Glutamatergic neuron (in vitro differentiated cells): ENCODE measurements around the gene COL25A1. TPM values are rescaled to one million over a fixed set of nuclear protein-coding genes. Genes with fewer than 3 reads are reported as not detected.

ENCODE experiments used
- DNase-seq: peaks from one replicate; pipeline ENCODE4 v3.0.0; 2022
- H3K27ac Mint-ChIP-seq: one replicate; pipeline ENCODE4 v1.8.0; 2020; ENCODE audit warnings: mild to moderate bottlenecking, mixed read lengths, inconsistent platforms; ENCODE audit not compliant: unreplicated experiment
- H3K27me3 Mint-ChIP-seq: one replicate; pipeline ENCODE4 v1.8.0; 2020; ENCODE audit warnings: mild to moderate bottlenecking, moderate library complexity, mixed read lengths, inconsistent platforms; ENCODE audit not compliant: unreplicated experiment
- H3K36me3 Mint-ChIP-seq: one replicate; pipeline ENCODE4 v1.8.0; 2020; ENCODE audit warnings: mild to moderate bottlenecking, mixed read lengths, inconsistent platforms; ENCODE audit not compliant: unreplicated experiment
- H3K4me1 Mint-ChIP-seq: one replicate; pipeline ENCODE4 v1.8.0; 2020; ENCODE audit warnings: mild to moderate bottlenecking, low read depth, mixed read lengths, inconsistent platforms; ENCODE audit not compliant: unreplicated experiment
- H3K4me3 Mint-ChIP-seq: one replicate; pipeline ENCODE4 v1.8.0; 2020; ENCODE audit warnings: mild to moderate bottlenecking, mixed read lengths, inconsistent platforms; ENCODE audit not compliant: unreplicated experiment
- H3K9me3 Mint-ChIP-seq: one replicate; pipeline ENCODE4 v1.8.0; 2020; ENCODE audit warnings: mild to moderate bottlenecking, moderate library complexity, mixed read lengths, inconsistent platforms; ENCODE audit not compliant: unreplicated experiment
- CTCF ChIP-seq: fragments of 200-600 bp; sonication (generic); IDR thresholded peaks from one replicate; pipeline ENCODE4 v1.5.0; 2021; ENCODE audit not compliant: partially characterized antibody, unreplicated experiment
- long read RNA-seq: library from polyadenylated mRNA; unstranded; transcript quantifications from one replicate; pipeline ENCODE4 v2.0.0, GENCODE V29; 2020; ENCODE audit not compliant: unreplicated experiment
- total RNA-seq: library from RNA; stranded (reverse); fragmentation: NEBNext Ultra II Directional; extraction: Animal tissue kit (Norgen Biotek cat#: 25700); gene quantifications from one replicate; pipeline ENCODE4 v1.2.1, GENCODE V29; 2021; ENCODE audit not compliant: unreplicated experiment

The COL25A1 gene
- 1.1 TPM for total RNA-seq
- long read RNA-seq, partial matches to known transcripts: 0 of 1 reads
- long read RNA-seq, other reads (novel, unspliced or antisense): 1 of 1 reads

GRCh38 chr4:109302361-109303139 lies at the start of gene COL25A1:
Gene COL25A1 (minus strand): TSS chr4:109302658.
- Mint-ChIP-seq H3K4me1 (peaks cover 3% of the 10 kb centered on the region), H3K27ac (no peak within 1 kb of the TSS), H3K36me3 (no peaks in the 10 kb centered on the region), H3K27me3 (peaks cover 8% of the 10 kb centered on the region), H3K9me3 (peaks cover 4% of the 10 kb centered on the region), H3K4me3 (peak within 1 kb of the TSS; percentile 95)
- no peak for TF ChIP-seq CTCF
- peak; percentile 84 for DNase-seq

GRCh38 chr4:109350121-109350520 lies 47.7 kb upstream of the COL25A1 start:
- no peak for TF ChIP-seq CTCF
- no peak overlapping the region for H3K4me3 Mint-ChIP-seq
- H3K9me3 Mint-ChIP-seq: no peaks in the 10 kb centered on the region
- no peaks in the 10 kb centered on the region for H3K4me1 Mint-ChIP-seq
- no peak for DNase-seq
- no peak overlapping the region for H3K27ac Mint-ChIP-seq
- peaks cover 5% of the 10 kb centered on the region for H3K36me3 Mint-ChIP-seq
- H3K27me3 Mint-ChIP-seq: no peaks in the 10 kb centered on the region

- no peak overlapping the region for H3K4me3 Mint-ChIP-seq
- no peaks in the 10 kb centered on the region for H3K4me1 Mint-ChIP-seq
- no peak overlapping the region for H3K27ac Mint-ChIP-seq
- TF ChIP-seq CTCF: no peak
- H3K27me3 Mint-ChIP-seq: no peaks in the 10 kb centered on the region
- no peak for DNase-seq
- H3K9me3 Mint-ChIP-seq: no peaks in the 10 kb centered on the region
- no peaks in the 10 kb centered on the region for H3K36me3 Mint-ChIP-seq
Measured at GRCh38 chr4:109334129-109335105, 32.0 kb upstream of the COL25A1 start.

- Mint-ChIP-seq H3K4me1 (no peaks in the 10 kb centered on the region), H3K27ac (no peak overlapping the region)
- DNase-seq: peak; percentile 35
Measured at GRCh38 chr4:109332926-109333464, 30.5 kb upstream of the COL25A1 start.

More at GRCh38 chr4:109332926-109333464, 30.5 kb upstream of the COL25A1 start:
- no peaks in the 10 kb centered on the region for H3K9me3 Mint-ChIP-seq
- no peaks in the 10 kb centered on the region for H3K36me3 Mint-ChIP-seq
- no peaks in the 10 kb centered on the region for H3K27me3 Mint-ChIP-seq
- no peak overlapping the region for H3K4me3 Mint-ChIP-seq
- no peak for TF ChIP-seq CTCF
